Astrocyte (in vitro differentiated cells and primary cell): Measurements from ENCODE around the gene LIMA1. TPM values are rescaled to one million over a fixed set of nuclear protein-coding genes. Genes with fewer than 3 reads are reported as not detected.

Experiments
- DNase-seq: peaks from one replicate; pipeline ENCODE4 v3.0.0-alpha.2; 2010; ENCODE audit warnings: low read depth
- FAIRE-seq: peaks from 2 replicates; lab custom pipeline; 2011; peaks lifted over from hg19 to GRCh38; lab: Jason Lieb, UNC
- H2AFZ ChIP-seq: 2 replicates; pipeline ENCODE4 v1.6.0; 2012; ENCODE audit warnings: low read depth, low read length, inconsistent platforms
- H3K27ac ChIP-seq: 2 replicates; pipeline ENCODE4 v1.5.1; 2011; ENCODE audit warnings: low read depth, low read length, inconsistent platforms
- H3K27me3 ChIP-seq: 2 replicates; pipeline ENCODE4 v1.6.0; 2011; ENCODE audit warnings: low read length, inconsistent platforms; ENCODE audit not compliant: insufficient read depth
- H3K36me3 ChIP-seq: 2 replicates; pipeline ENCODE4 v1.5.1; 2011; ENCODE audit warnings: low read length, inconsistent platforms; ENCODE audit not compliant: insufficient read depth
- H3K4me1 ChIP-seq: 2 replicates; pipeline ENCODE4 v1.5.1; 2011; ENCODE audit warnings: low read length, inconsistent platforms; ENCODE audit not compliant: insufficient read depth
- H3K4me2 ChIP-seq: 2 replicates; pipeline ENCODE4 v1.6.0; 2012; ENCODE audit warnings: low read length, inconsistent platforms
- H3K4me3 ChIP-seq: 2 replicates; pipeline ENCODE4 v1.5.1; 2011; ENCODE audit warnings: low read depth, mild to moderate bottlenecking, low read length, inconsistent platforms; ENCODE audit not compliant: insufficient read depth
- H3K79me2 ChIP-seq: 2 replicates; pipeline ENCODE4 v1.6.0; 2012; ENCODE audit warnings: mild to moderate bottlenecking, low read length, inconsistent platforms; ENCODE audit not compliant: insufficient read depth
- H3K9ac ChIP-seq: 2 replicates; pipeline ENCODE4 v1.6.0; 2012; ENCODE audit warnings: mild to moderate bottlenecking, low read length, inconsistent platforms
- H3K9me3 ChIP-seq: 2 replicates; pipeline ENCODE4 v1.5.1; 2012; ENCODE audit warnings: low read depth, mild to moderate bottlenecking, low read length, inconsistent platforms; ENCODE audit not compliant: insufficient read depth
- H4K20me1 ChIP-seq: 2 replicates; pipeline ENCODE4 v1.6.0; 2012; ENCODE audit warnings: low read length, inconsistent platforms; ENCODE audit not compliant: insufficient read depth
- H3K27ac Mint-ChIP-seq: one replicate; pipeline ENCODE4 v1.8.0; 2021; ENCODE audit warnings: mild to moderate bottlenecking, mixed read lengths; ENCODE audit not compliant: unreplicated experiment
- H3K27me3 Mint-ChIP-seq: one replicate; pipeline ENCODE4 v1.8.0; 2021; ENCODE audit warnings: low read depth, mixed read lengths; ENCODE audit not compliant: unreplicated experiment
- H3K36me3 Mint-ChIP-seq: one replicate; pipeline ENCODE4 v1.8.0; 2021; ENCODE audit warnings: low read depth, mixed read lengths; ENCODE audit not compliant: unreplicated experiment
- H3K4me1 Mint-ChIP-seq: one replicate; pipeline ENCODE4 v1.8.0; 2021; ENCODE audit warnings: low read depth, mixed read lengths; ENCODE audit not compliant: unreplicated experiment
- H3K4me3 Mint-ChIP-seq: one replicate; pipeline ENCODE4 v1.8.0; 2021; ENCODE audit warnings: mild to moderate bottlenecking, moderate library complexity, mixed read lengths; ENCODE audit not compliant: unreplicated experiment
- H3K9me3 Mint-ChIP-seq: one replicate; pipeline ENCODE4 v1.8.0; 2021; ENCODE audit warnings: mild to moderate bottlenecking, mixed read lengths; ENCODE audit not compliant: unreplicated experiment
- EZH2 ChIP-seq: IDR thresholded peaks from 2 replicates; pipeline ENCODE4 v1.6.1; 2012; ENCODE audit warnings: mild to moderate bottlenecking, low read length, inconsistent platforms; ENCODE audit not compliant: insufficient read depth
- total RNA-seq: library from RNA; stranded (reverse); gene quantifications from 2 replicates; pipeline ENCODE4 v1.2.1, GENCODE V29; 2021
- TF ChIP-seq, protein P1 (sequence below): IDR thresholded peaks from 2 replicates; pipeline ENCODE4 v1.5.1; 2011; ENCODE audit warnings: low read depth, mild to moderate bottlenecking, inconsistent platforms, low read length, moderate library complexity; ENCODE audit not compliant: insufficient read depth

LIMA1 gene
- total RNA-seq, 1 donor from 2014 or later = 173 TPM

DNA sequence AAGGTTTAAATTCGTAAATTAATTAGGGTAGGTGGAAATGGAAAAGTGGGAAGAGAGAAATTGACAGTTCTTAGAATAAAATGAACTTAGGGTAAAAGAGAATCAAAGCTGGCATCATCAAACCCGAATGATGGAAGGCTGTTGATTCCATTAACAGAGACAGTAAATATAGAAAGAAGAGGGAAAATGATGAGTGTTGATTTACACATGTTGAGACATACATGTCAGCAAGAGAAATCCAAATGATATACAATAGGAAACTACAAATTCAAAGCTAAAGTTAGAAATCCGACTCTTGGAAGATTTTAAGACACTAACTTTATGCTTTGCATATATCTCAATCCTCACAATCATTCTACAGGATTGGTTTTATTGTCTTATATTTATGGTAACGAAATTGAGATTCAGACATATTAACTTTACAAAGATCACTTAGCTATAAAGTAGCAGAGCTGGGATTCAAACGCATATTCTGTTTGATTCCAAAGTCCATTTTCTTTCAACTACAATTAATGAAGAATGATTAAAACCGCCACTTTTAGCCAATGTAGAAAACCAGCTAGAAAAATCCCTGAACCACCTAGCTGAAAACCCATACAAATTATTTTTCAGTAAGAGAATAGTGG is 30.2 kb downstream of the LIMA1 start:
- H3K36me3 Mint-ChIP-seq = no peaks in the 10 kb centered on the region
- Histone ChIP-seq H3K27ac (no peak overlapping the region), H3K79me2 (no peaks in the 10 kb centered on the region), H2AFZ (no peak overlapping the region), H3K36me3 (no peaks in the 10 kb centered on the region), H3K9ac (no peak overlapping the region), H3K27me3 (no peaks in the 10 kb centered on the region), H3K4me2 (no peak overlapping the region), H3K4me3 (no peak overlapping the region), H3K4me1 (peaks cover 9% of the 10 kb centered on the region), H3K9me3 (no peaks in the 10 kb centered on the region), H4K20me1 (no peaks in the 10 kb centered on the region)
- TF ChIP-seq, protein P1, sequence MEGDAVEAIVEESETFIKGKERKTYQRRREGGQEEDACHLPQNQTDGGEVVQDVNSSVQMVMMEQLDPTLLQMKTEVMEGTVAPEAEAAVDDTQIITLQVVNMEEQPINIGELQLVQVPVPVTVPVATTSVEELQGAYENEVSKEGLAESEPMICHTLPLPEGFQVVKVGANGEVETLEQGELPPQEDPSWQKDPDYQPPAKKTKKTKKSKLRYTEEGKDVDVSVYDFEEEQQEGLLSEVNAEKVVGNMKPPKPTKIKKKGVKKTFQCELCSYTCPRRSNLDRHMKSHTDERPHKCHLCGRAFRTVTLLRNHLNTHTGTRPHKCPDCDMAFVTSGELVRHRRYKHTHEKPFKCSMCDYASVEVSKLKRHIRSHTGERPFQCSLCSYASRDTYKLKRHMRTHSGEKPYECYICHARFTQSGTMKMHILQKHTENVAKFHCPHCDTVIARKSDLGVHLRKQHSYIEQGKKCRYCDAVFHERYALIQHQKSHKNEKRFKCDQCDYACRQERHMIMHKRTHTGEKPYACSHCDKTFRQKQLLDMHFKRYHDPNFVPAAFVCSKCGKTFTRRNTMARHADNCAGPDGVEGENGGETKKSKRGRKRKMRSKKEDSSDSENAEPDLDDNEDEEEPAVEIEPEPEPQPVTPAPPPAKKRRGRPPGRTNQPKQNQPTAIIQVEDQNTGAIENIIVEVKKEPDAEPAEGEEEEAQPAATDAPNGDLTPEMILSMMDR = no peak
- TF ChIP-seq EZH2 = no peak
- no peak overlapping the region for H3K4me3 Mint-ChIP-seq
- H3K27me3 Mint-ChIP-seq = no peaks in the 10 kb centered on the region
- DNase-seq (no peak), FAIRE-seq (no peak)
- no peaks in the 10 kb centered on the region for H3K9me3 Mint-ChIP-seq
- H3K27ac Mint-ChIP-seq = no peak overlapping the region
- H3K4me1 Mint-ChIP-seq = peaks cover 22% of the 10 kb centered on the region

DNA sequence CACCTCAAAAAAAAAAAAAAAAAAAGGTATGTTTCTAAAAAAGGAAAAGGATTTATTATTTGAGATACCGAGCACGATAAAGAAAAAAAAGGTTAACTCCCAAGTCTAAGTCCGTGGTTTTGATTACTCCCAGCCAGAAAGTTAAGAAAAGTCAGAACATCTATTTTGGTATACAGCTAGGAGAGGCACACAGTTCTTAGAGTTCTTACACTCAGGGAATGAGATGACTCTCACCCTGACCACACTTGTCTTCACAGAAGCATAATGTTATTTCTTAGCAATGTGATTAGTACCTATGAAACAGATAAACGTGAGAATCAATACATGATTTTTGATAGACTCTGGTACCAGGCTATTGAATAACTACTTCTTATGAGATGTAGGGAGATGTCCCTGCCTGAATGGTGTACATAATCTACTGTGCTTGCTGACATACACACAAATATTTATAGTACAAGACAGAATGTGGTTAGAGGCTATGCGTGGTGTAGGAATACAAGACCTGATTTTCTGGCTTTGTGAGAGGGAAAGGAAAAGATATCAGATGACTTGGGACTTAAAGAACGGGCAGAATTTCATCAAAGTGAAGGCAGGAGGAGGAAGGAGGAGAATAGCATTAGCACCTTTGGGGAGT is 31.6 kb downstream of the LIMA1 start:
- Histone ChIP-seq H2AFZ (no peak overlapping the region), H3K27ac (no peak overlapping the region), H3K79me2 (no peaks in the 10 kb centered on the region), H3K4me3 (no peak overlapping the region), H4K20me1 (no peaks in the 10 kb centered on the region), H3K36me3 (no peaks in the 10 kb centered on the region), H3K9me3 (no peaks in the 10 kb centered on the region), H3K4me1 (peaks cover 17% of the 10 kb centered on the region), H3K4me2 (no peak overlapping the region), H3K27me3 (no peaks in the 10 kb centered on the region), H3K9ac (no peak overlapping the region)
- Mint-ChIP-seq H3K4me1 (peaks cover 22% of the 10 kb centered on the region), H3K27ac (no peak overlapping the region), H3K36me3 (no peaks in the 10 kb centered on the region), H3K9me3 (no peaks in the 10 kb centered on the region), H3K27me3 (no peaks in the 10 kb centered on the region), H3K4me3 (no peak overlapping the region)
- FAIRE-seq (no peak), DNase-seq (peak; percentile 46)
- TF ChIP-seq, protein P1 = no peak
- TF ChIP-seq EZH2 = no peak
